ENCODE data around the gene HYAL2.

- TF ChIP-seq, protein P1, sequence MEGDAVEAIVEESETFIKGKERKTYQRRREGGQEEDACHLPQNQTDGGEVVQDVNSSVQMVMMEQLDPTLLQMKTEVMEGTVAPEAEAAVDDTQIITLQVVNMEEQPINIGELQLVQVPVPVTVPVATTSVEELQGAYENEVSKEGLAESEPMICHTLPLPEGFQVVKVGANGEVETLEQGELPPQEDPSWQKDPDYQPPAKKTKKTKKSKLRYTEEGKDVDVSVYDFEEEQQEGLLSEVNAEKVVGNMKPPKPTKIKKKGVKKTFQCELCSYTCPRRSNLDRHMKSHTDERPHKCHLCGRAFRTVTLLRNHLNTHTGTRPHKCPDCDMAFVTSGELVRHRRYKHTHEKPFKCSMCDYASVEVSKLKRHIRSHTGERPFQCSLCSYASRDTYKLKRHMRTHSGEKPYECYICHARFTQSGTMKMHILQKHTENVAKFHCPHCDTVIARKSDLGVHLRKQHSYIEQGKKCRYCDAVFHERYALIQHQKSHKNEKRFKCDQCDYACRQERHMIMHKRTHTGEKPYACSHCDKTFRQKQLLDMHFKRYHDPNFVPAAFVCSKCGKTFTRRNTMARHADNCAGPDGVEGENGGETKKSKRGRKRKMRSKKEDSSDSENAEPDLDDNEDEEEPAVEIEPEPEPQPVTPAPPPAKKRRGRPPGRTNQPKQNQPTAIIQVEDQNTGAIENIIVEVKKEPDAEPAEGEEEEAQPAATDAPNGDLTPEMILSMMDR (conservative IDR thresholded peaks at IDR 0.05; ENCODE audit: low read length) = no peak
- TF ChIP-seq EZH2phosphoT487 (IDR thresholded peaks at IDR 0.05; ENCODE audit: borderline replicate concordance) = no peak
Observed at GRCh38 chr3:50364573-50365079, 42.1 kb upstream of the HYAL2 start.
